A673 (cell line): ENCODE results near the gene OR52E6.

ENCODE experiments used
- CTCF ChIP-seq: fragments of 300-800, 200-600 bp; sonication (generic); conservative IDR thresholded peaks from 2 replicates; pipeline ENCODE4 v1.5.1; 2017; ENCODE audit warnings: low read depth, mild to moderate bottlenecking, antibody characterized with exemption, low read length, moderate library complexity, mixed read lengths
- EZH2 ChIP-seq: fragments of 200-600 bp; sonication (generic); IDR thresholded peaks from 2 replicates; pipeline ENCODE4 v1.6.1; 2017; ENCODE audit warnings: borderline replicate concordance, low read depth, mild to moderate bottlenecking, mixed read lengths, antibody characterized with exemption, low read length; ENCODE audit not compliant: poor library complexity, severe bottlenecking

DNA sequence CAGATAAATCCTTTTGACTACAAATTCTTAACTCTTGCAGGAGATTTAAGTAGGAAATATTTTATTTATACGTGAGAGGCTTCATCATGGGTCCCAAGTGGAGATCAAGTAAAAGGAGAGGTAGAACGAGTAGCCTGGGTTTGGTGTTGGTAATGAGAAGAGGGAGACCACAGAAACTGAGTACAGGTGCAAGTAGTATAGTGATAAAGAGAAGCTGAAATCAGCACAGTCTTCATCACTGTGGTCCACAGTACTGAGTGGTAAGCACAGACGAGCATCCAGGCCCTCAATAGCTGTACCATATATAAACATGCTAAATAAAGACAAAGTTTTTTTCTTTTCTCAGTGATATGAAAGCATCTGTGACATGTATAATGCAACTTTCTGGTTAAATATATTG, 45.5 kb upstream of the OR52E6 start:
- TF ChIP-seq CTCF (no peak), EZH2 (no peak)
